MCF 10A (cell line): ENCODE results near the gene KCNAB1. TPM values are rescaled to one million over a fixed set of nuclear protein-coding genes. Genes with fewer than 3 reads are reported as not detected.

ENCODE experiments used
- BruUV-seq: library from RNA; stranded (reverse); fragments of 400-500 nt; replicated peaks from 2 replicates; lab custom pipeline; 2021; lab: Mats Ljungman, UMichigan
- CTCF ChIA-PET: fragments of 300-600 bp; sonication (Branson Sonifier 250); formaldehyde crosslinking; extraction: SDS; loops from one replicate; lab custom pipeline; 2021; ENCODE audit warnings: antibody characterized with exemption, inconsistent platforms; lab: Yijun Ruan, JAX
- POLR2A ChIA-PET: fragments of 300-600, 350-650 bp; sonication (Branson Sonifier 250); formaldehyde crosslinking; extraction: SDS; loops from one replicate; lab custom pipeline; 2020; ENCODE audit warnings: antibody characterized with exemption, inconsistent platforms; lab: Yijun Ruan, JAX
- DNase-seq: peaks from one replicate; pipeline ENCODE4 v3.0.0-alpha.2; 2018; ENCODE audit not compliant: unreplicated experiment
- H3K27ac Mint-ChIP-seq: one replicate; pipeline ENCODE4 v1.8.0; 2022; ENCODE audit warnings: mild to moderate bottlenecking, low read depth, mixed read lengths; ENCODE audit not compliant: unreplicated experiment
- H3K27me3 Mint-ChIP-seq: one replicate; pipeline ENCODE4 v1.8.0; 2022; ENCODE audit warnings: mixed read lengths; ENCODE audit not compliant: insufficient read depth, unreplicated experiment
- H3K36me3 Mint-ChIP-seq: one replicate; pipeline ENCODE4 v1.8.0; 2022; ENCODE audit warnings: mild to moderate bottlenecking, moderate library complexity, mixed read lengths; ENCODE audit not compliant: insufficient read depth, unreplicated experiment
- H3K4me1 Mint-ChIP-seq: one replicate; pipeline ENCODE4 v1.8.0; 2022; ENCODE audit warnings: mixed read lengths; ENCODE audit not compliant: insufficient read depth, unreplicated experiment
- H3K4me3 Mint-ChIP-seq: one replicate; pipeline ENCODE4 v1.8.0; 2022; ENCODE audit warnings: mild to moderate bottlenecking, moderate library complexity, mixed read lengths; ENCODE audit not compliant: unreplicated experiment
- H3K9me3 Mint-ChIP-seq: one replicate; pipeline ENCODE4 v1.8.0; 2022; ENCODE audit warnings: mixed read lengths; ENCODE audit not compliant: unreplicated experiment
- CTCF ChIP-seq: fragments of 200-600 bp; IDR thresholded peaks from one replicate; pipeline ENCODE4 v1.8.0; 2022; ENCODE audit warnings: antibody characterized with exemption, mild to moderate bottlenecking; ENCODE audit not compliant: unreplicated experiment
- intact Hi-C: fragments of 100-400 bp; cut with micrococcal nuclease; formaldehyde crosslinking; loops from 2 replicates; pipeline ENCODE4 v1.14.1; 2022
- total RNA-seq: library from RNA; stranded (reverse); gene quantifications from 2 replicates; pipeline ENCODE4 v1.2.3, GENCODE V29; 2022

The KCNAB1 gene
- total RNA-seq, 1 experiment from 2014 or later: 0.44 TPM

- ChIA-PET POLR2A (no interaction called here), CTCF (interaction anchor here (0.7 to 1.0 kb wide), 3 partner anchors 10 to 286 kb away, joined by 3 to 7 read pairs (median 3); no protein-coding TSS in a partner anchor)
- intact Hi-C loops: no loop called here
- BruUV-seq: no TSS peak
- H3K27me3 Mint-ChIP-seq: peaks cover 24% of the 10 kb centered on the region
- peaks cover 5% of the 10 kb centered on the region for H3K4me1 Mint-ChIP-seq
- DNase-seq: no peak
- TF ChIP-seq CTCF: no peak
- no peak overlapping the region for H3K27ac Mint-ChIP-seq
- H3K9me3 Mint-ChIP-seq: no peaks in the 10 kb centered on the region
- H3K36me3 Mint-ChIP-seq: peaks cover 4% of the 10 kb centered on the region
- no peak overlapping the region for H3K4me3 Mint-ChIP-seq
Observed at GRCh38 chr3:156460206-156460611, 339.8 kb downstream of the KCNAB1 start.

- intact Hi-C loops: no loop called here
- no peak overlapping the region for H3K4me3 Mint-ChIP-seq
- no peaks in the 10 kb centered on the region for H3K9me3 Mint-ChIP-seq
- peaks cover 4% of the 10 kb centered on the region for H3K36me3 Mint-ChIP-seq
- DNase-seq: no peak
- TF ChIP-seq CTCF: no peak
- H3K4me1 Mint-ChIP-seq: peaks cover under 1% of the 10 kb centered on the region
- ChIA-PET CTCF (interaction anchor here (0.6 to 1.9 kb wide), 3 partner anchors 12 to 313 kb away, joined by 3 to 16 read pairs (median 4); no protein-coding TSS in a partner anchor), POLR2A (no interaction called here)
- peaks cover 38% of the 10 kb centered on the region for H3K27me3 Mint-ChIP-seq
- no peak overlapping the region for H3K27ac Mint-ChIP-seq
- BruUV-seq: no TSS peak
Observed at GRCh38 chr3:156461889-156462288, 341.5 kb downstream of the KCNAB1 start.

- Mint-ChIP-seq H3K27me3 (peaks cover 50% of the 10 kb centered on the region), H3K9me3 (no peaks in the 10 kb centered on the region), H3K27ac (no peak overlapping the region), H3K4me3 (no peak overlapping the region), H3K4me1 (no peaks in the 10 kb centered on the region), H3K36me3 (peaks cover 4% of the 10 kb centered on the region)
- no peak for DNase-seq
- TF ChIP-seq CTCF: no peak
- no TSS peak for BruUV-seq
- POLR2A ChIA-PET: interaction anchor here (1.1 kb wide), 1 partner anchor 13 kb away, joined by 4 read pairs; no protein-coding TSS in a partner anchor
- intact Hi-C loops: no loop called here
- CTCF ChIA-PET: no interaction called here
Observed at GRCh38 chr3:156463123-156463522, 342.7 kb downstream of the KCNAB1 start.

GRCh38 chr3:156465194-156465593 lies 344.8 kb downstream of the KCNAB1 start:
- H3K36me3 Mint-ChIP-seq: no peaks in the 10 kb centered on the region
- H3K27me3 Mint-ChIP-seq: peaks cover 58% of the 10 kb centered on the region
- BruUV-seq: no TSS peak
- H3K4me1 Mint-ChIP-seq: no peaks in the 10 kb centered on the region
- no peaks in the 10 kb centered on the region for H3K9me3 Mint-ChIP-seq
- ChIA-PET CTCF (no interaction called here), POLR2A (interaction anchor here (1.1 kb wide), 1 partner anchor 48 kb away, joined by 4 read pairs; no protein-coding TSS in a partner anchor)
- intact Hi-C loops: no loop called here
- TF ChIP-seq CTCF: no peak
- DNase-seq: no peak
- H3K4me3 Mint-ChIP-seq: no peak overlapping the region
- H3K27ac Mint-ChIP-seq: no peak overlapping the region
